ENCODE data around the gene GOLGA8S.
"Not testable (repeated sequence)": the region's sequence is repeated elsewhere in the genome, so short reads cannot be mapped to it uniquely, and the experiment has no call there.

DNA sequence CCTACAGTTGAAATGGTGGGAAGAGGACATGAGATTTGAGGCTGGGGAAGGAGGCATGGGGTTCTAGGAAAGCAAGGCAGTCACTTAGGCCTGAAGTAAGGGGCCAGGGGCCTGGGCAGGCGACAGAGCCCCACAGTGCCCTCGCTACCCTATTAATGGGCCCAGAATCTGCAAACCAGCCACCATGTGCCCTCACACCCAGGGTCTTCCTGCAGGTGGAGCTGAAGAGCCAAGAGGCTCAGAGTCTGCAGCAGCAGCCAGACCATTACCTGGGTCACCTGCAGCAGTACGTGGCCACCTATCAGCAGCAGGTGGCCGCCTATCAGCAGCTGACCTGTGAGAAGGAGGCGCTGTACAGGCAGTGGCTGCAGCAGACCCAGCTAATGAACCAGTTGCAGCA lies 8.1 kb downstream of the GOLGA8S start:
- not testable (repeated sequence) for TF ChIP-seq CTCF (conservative IDR thresholded peaks at IDR 0.05; ENCODE audit: low read depth, low read length); EZH2 (IDR thresholded peaks at IDR 0.05; ENCODE audit: low read length, unreplicated experiment); EZH2phosphoT487 (IDR thresholded peaks at IDR 0.05; ENCODE audit: borderline replicate concordance, low read length)
